H1 (cell line): ENCODE measurements around the gene MAP4K4. TPM values are rescaled to one million over a fixed set of nuclear protein-coding genes. Genes with fewer than 3 reads are reported as not detected.

Experiments used
- CTCF ChIA-PET: fragments of 300-600 bp; sonication (Branson Sonifier 250); formaldehyde crosslinking; loops from one replicate; lab custom pipeline; 2021; ENCODE audit not compliant: partially characterized antibody; lab: Charles Lee
- POLR2A ChIA-PET: fragments of 300-600 bp; sonication (Branson Sonifier 250); formaldehyde crosslinking; loops from one replicate; lab custom pipeline; 2021; ENCODE audit warnings: inconsistent platforms; ENCODE audit not compliant: partially characterized antibody; lab: Charles Lee
- DNase-seq, 2 experiments: peaks; one replicate each; pipeline versions ENCODE4 v3.0.0 to v3.0.0-alpha.2; 2010 to 2022; ENCODE audit warnings: low spot score in 2 of 2, low read depth in 1 of 2, mixed read lengths in 1 of 2
- FAIRE-seq: peaks from 2 replicates; lab custom pipeline; 2011; peaks lifted over from hg19 to GRCh38; lab: Jason Lieb, UNC
- H2AFZ ChIP-seq: 2 replicates; pipeline ENCODE4 v1.8.1; 2012; ENCODE audit warnings: low read length, inconsistent platforms
- H2AK5ac ChIP-seq: 2 replicates; pipeline ENCODE4 v1.6.1; 2013; ENCODE audit warnings: low read depth, low read length
- H2BK120ac ChIP-seq: replicated peaks from 2 replicates; pipeline ENCODE3; 2013; ENCODE audit warnings: low read depth, low read length, inconsistent platforms
- H2BK12ac ChIP-seq: 2 replicates; pipeline ENCODE4 v1.6.1; 2013; ENCODE audit warnings: low read depth, low read length
- H2BK15ac ChIP-seq: 2 replicates; pipeline ENCODE4 v1.6.1; 2013; ENCODE audit warnings: low read length
- H2BK20ac ChIP-seq: 2 replicates; pipeline ENCODE4 v1.6.1; 2013; ENCODE audit warnings: low read length
- H2BK5ac ChIP-seq: 2 replicates; pipeline ENCODE4 v1.6.1; 2013; ENCODE audit warnings: low read depth, low read length
- H3K14ac ChIP-seq: 2 replicates; pipeline ENCODE4 v1.6.1; 2013; ENCODE audit warnings: inconsistent platforms; ENCODE audit not compliant: insufficient read length
- H3K18ac ChIP-seq: 2 replicates; pipeline ENCODE4 v1.6.1; 2013; ENCODE audit warnings: low read length; ENCODE audit errors: extremely low read depth
- H3K23ac ChIP-seq: 2 replicates; pipeline ENCODE4 v1.6.1; 2013; ENCODE audit warnings: inconsistent platforms; ENCODE audit not compliant: insufficient read length
- H3K23me2 ChIP-seq: 2 replicates; pipeline ENCODE4 v1.6.1; 2013; ENCODE audit warnings: low read depth, low read length
- H3K27ac ChIP-seq: 2 replicates; pipeline ENCODE4 v1.6.1; 2011; ENCODE audit warnings: low read depth, low read length, inconsistent platforms
- H3K27me3 ChIP-seq, 4 experiments: replicated peaks in 1 of 4; 1 replicate in 1 of 4; 2 replicates in 3 of 4; pipeline versions ENCODE4 v1.6.1 to v1.8.1; 2011 to 2013; ENCODE audit warnings: low read length in 3 of 4, mild to moderate bottlenecking in 3 of 4, inconsistent platforms in 2 of 4, mixed read lengths in 2 of 4, moderate library complexity in 1 of 4; ENCODE audit not compliant: control insufficient read depth in 3 of 4, insufficient read depth in 3 of 4; ENCODE audit errors: extremely low read depth in 1 of 4
- H3K36me3 ChIP-seq, 4 experiments: 2 replicates each; pipeline versions ENCODE4 v1.6.1 to v1.8.1; 2011 to 2013; ENCODE audit warnings: mild to moderate bottlenecking in 4 of 4, low read length in 3 of 4, moderate library complexity in 2 of 4, control low read depth in 1 of 4, inconsistent platforms in 1 of 4; ENCODE audit not compliant: insufficient read depth in 4 of 4, control insufficient read depth in 2 of 4
- H3K4ac ChIP-seq: replicated peaks from 2 replicates; pipeline ENCODE3; 2013; ENCODE audit warnings: low read length, low read depth, mixed read lengths, inconsistent platforms; ENCODE audit not compliant: insufficient read length
- H3K4me1 ChIP-seq, 4 experiments: replicated peaks in 1 of 4; 1 replicate in 1 of 4; 2 replicates in 3 of 4; pipeline versions ENCODE4 v1.6.1 to v1.8.1; 2011 to 2013; ENCODE audit warnings: low read length in 3 of 4, inconsistent platforms in 2 of 4, mixed read lengths in 1 of 4; ENCODE audit not compliant: insufficient read depth in 4 of 4, control insufficient read depth in 3 of 4
- H3K4me2 ChIP-seq, 2 experiments: 2 replicates each; pipeline versions ENCODE4 v1.6.1 to v1.8.1; 2011 to 2013; ENCODE audit warnings: low read depth in 2 of 2, low read length in 2 of 2, control low read depth in 1 of 2, inconsistent platforms in 1 of 2, mild to moderate bottlenecking in 1 of 2; ENCODE audit not compliant: insufficient read depth in 1 of 2
- H3K4me3 ChIP-seq, 4 experiments: fragments of 200-600, 300-600 bp in 1 of 4; sonication (generic), shearing (Covaris generic), sonication (Bioruptor Twin) in 1 of 4; 2 replicates each; pipeline versions ENCODE4 v1.5.1 to v1.8.1; 2011 to 2016; ENCODE audit warnings: low read length in 4 of 4, low read depth in 3 of 4, control low read depth in 2 of 4, inconsistent platforms in 2 of 4, mild to moderate bottlenecking in 2 of 4, mixed read lengths in 1 of 4, moderate library complexity in 1 of 4; ENCODE audit not compliant: insufficient read depth in 2 of 4; ENCODE audit errors: extremely low read depth in 1 of 4
- H3K56ac ChIP-seq: replicated peaks from 2 replicates; pipeline ENCODE3; 2013; ENCODE audit warnings: low read depth, mild to moderate bottlenecking, mixed read lengths, low read length, inconsistent platforms; ENCODE audit not compliant: insufficient read length
- H3K79me1 ChIP-seq: 2 replicates; pipeline ENCODE4 v1.6.1; 2013; ENCODE audit warnings: low read depth, low read length, control low read depth
- H3K79me2 ChIP-seq, 2 experiments: 2 replicates each; pipeline versions ENCODE4 v1.6.1 to v1.8.1; 2012 to 2013; ENCODE audit warnings: low read length in 2 of 2, mild to moderate bottlenecking in 2 of 2, inconsistent platforms in 1 of 2; ENCODE audit not compliant: insufficient read depth in 2 of 2, control insufficient read depth in 1 of 2
- H3K9ac ChIP-seq, 4 experiments: replicated peaks in 1 of 4; 1 replicate in 1 of 4; 2 replicates in 3 of 4; pipeline versions ENCODE4 v1.6.1 to v1.8.1; 2011 to 2013; ENCODE audit warnings: low read depth in 3 of 4, low read length in 3 of 4, control low read depth in 2 of 4, mild to moderate bottlenecking in 2 of 4, moderate library complexity in 2 of 4, inconsistent platforms in 1 of 4; ENCODE audit errors: extremely low read depth in 1 of 4
- H3K9me3 ChIP-seq, 2 experiments: 2 replicates each; pipeline versions ENCODE4 v1.6.1 to v1.8.1; 2012 to 2013; ENCODE audit warnings: mild to moderate bottlenecking in 2 of 2, moderate library complexity in 2 of 2, control low read depth in 1 of 2, inconsistent platforms in 1 of 2, low read depth in 1 of 2, low read length in 1 of 2, mixed read lengths in 1 of 2; ENCODE audit not compliant: insufficient read depth in 2 of 2
- H4K20me1 ChIP-seq, 2 experiments: replicated peaks in 1 of 2; 2 replicates each; pipeline versions ENCODE3 to v1.8.1; 2011 to 2013; ENCODE audit warnings: inconsistent platforms in 2 of 2, low read length in 2 of 2, mild to moderate bottlenecking in 1 of 2; ENCODE audit not compliant: insufficient read depth in 2 of 2, control insufficient read depth in 1 of 2
- H4K5ac ChIP-seq: 2 replicates; pipeline ENCODE4 v1.6.1; 2013; ENCODE audit warnings: low read length, low read depth, mixed read lengths, inconsistent platforms; ENCODE audit not compliant: insufficient read length
- H4K8ac ChIP-seq: 2 replicates; pipeline ENCODE4 v1.8.0; 2013; ENCODE audit warnings: mild to moderate bottlenecking, moderate library complexity, low read length, inconsistent platforms; ENCODE audit not compliant: insufficient read depth; ENCODE audit errors: extremely low read depth
- H4K91ac ChIP-seq: replicated peaks from 2 replicates; pipeline ENCODE3; 2013; ENCODE audit warnings: low read length, mixed read lengths, inconsistent platforms; ENCODE audit not compliant: insufficient read length
- CBX5 ChIP-seq: fragments of 300-800, 300-1000 bp; sonication (generic); IDR thresholded peaks from 2 replicates; pipeline ENCODE4 v1.7.1; 2016; ENCODE audit warnings: antibody characterized with exemption, low read length, low read depth
- KDM1A ChIP-seq: fragments of 200-600, 300-600 bp; sonication (generic); IDR thresholded peaks from 2 replicates; pipeline ENCODE4 v1.7.1; 2016; ENCODE audit warnings: mild to moderate bottlenecking, low read length, borderline replicate concordance
- RNF2 ChIP-seq: fragments of 200-900, 300-1000 bp; sonication (generic); IDR thresholded peaks from 2 replicates; pipeline ENCODE4 v1.7.1; 2016; ENCODE audit warnings: borderline replicate concordance, low read depth, mild to moderate bottlenecking, antibody characterized with exemption, low read length; ENCODE audit not compliant: poor library complexity, severe bottlenecking; ENCODE audit errors: missing control alignments
- WGBS, 2 experiments: shearing (Covaris generic) in 1 of 2; methylation state at CpG; one replicate each; pipeline versions ENCODE4 v1.1.6 to v1.1.7; 2013 to 2015; ENCODE audit warnings: low lambda C conversion rate in 2 of 2, mixed read lengths in 2 of 2, inconsistent platforms in 1 of 2, low coverage in 1 of 2, missing lambda C conversion rate in 1 of 2; ENCODE audit not compliant: insufficient replicate concordance in 2 of 2, insufficient coverage in 1 of 2, insufficient read length in 1 of 2; ENCODE audit errors: extremely low coverage in 1 of 2, missing lambda C conversion rate in 1 of 2; 5-methylcytosine and 5-hydroxymethylcytosine counted together
- polyA plus RNA-seq, 7 experiments: library from polyadenylated mRNA; depleted of rRNA in 3 of 7; stranded (reverse) in 5 of 7; unstranded in 2 of 7; fragments of >200 nt in 5 of 7; fragments of 200-250 nt in 2 of 7; gene quantifications; 1 replicate in 5 of 7; 2 replicates in 1 of 7; 4 replicates in 1 of 7; pipeline versions ENCODE4 v1.2.1 to v1.2.3, GENCODE V29; 2011 to 2013; ENCODE audit warnings: missing spikeins in 2 of 7, mixed read lengths in 2 of 7
- total RNA-seq: library from RNA; stranded (reverse); fragmentation: NEBNext Ultra II Directional; extraction: Animal tissue kit (Norgen Biotek cat#: 25700); gene quantifications from 2 replicates; pipeline ENCODE4 v1.2.1, GENCODE V29; 2021

The MAP4K4 gene
- total and polyA plus RNA-seq, 2 of the 8 experiments (the other 6 are each of a cell fraction or from before 2014, with no cell fraction given) = 53.2 to 138 TPM

GRCh38 chr2:101759162-101759561, 61.7 kb downstream of the MAP4K4 start:
- H3K27ac ChIP-seq = no peak overlapping the region
- no peak overlapping the region for H2BK20ac ChIP-seq
- H3K79me2 ChIP-seq = peaks cover 5 to 94% of the 10 kb centered on the region in 2 experiments
- FAIRE-seq (no peak), DNase-seq (no peak)
- TF ChIP-seq CBX5 (no peak), KDM1A (no peak), RNF2 (no peak)
- no peak overlapping the region for H2BK15ac ChIP-seq
- no peak overlapping the region for H3K14ac ChIP-seq
- peaks cover 8 to 20% (median 17%) of the 10 kb centered on the region in 4 experiments; a peak in 6 of 7 replicates for H3K4me1 ChIP-seq
- WGBS, 2 experiments = 84% methylated on average over 2 of the region's 2 CpGs; no CpG with 5 or more reads in 1 of the 2 experiments
- peaks cover 9 to 12% of the 10 kb centered on the region in 2 experiments for H4K20me1 ChIP-seq
- no peak overlapping the region for H2BK5ac ChIP-seq
- no peak overlapping the region for H3K18ac ChIP-seq
- no peak overlapping the region for H4K8ac ChIP-seq
- H3K79me1 ChIP-seq = peaks cover 7% of the 10 kb centered on the region; the same call in 1 of the 2 replicates
- no peaks in the 10 kb centered on the region for H3K9me3 ChIP-seq
- no peak overlapping the region for H2AK5ac ChIP-seq
- no peak overlapping the region for H3K23ac ChIP-seq
- H3K56ac ChIP-seq = no peak overlapping the region
- POLR2A ChIA-PET = no interaction called here
- CTCF ChIA-PET = interaction anchor here (0.7 to 3.8 kb wide), 2 partner anchors 12 to 118 kb away, joined by 3 to 13 read pairs; no protein-coding TSS in a partner anchor
- no peak overlapping the region for H2BK12ac ChIP-seq
- H3K27me3 ChIP-seq = no peaks in the 10 kb centered on the region
- H3K23me2 ChIP-seq = no peaks in the 10 kb centered on the region
- no peak overlapping the region for H4K91ac ChIP-seq
- H3K9ac ChIP-seq = no peak overlapping the region
- no peak overlapping the region for H3K4me2 ChIP-seq
- no peak overlapping the region for H3K4ac ChIP-seq
- no peak overlapping the region for H2BK120ac ChIP-seq
- H2AFZ ChIP-seq = no peak overlapping the region
- no peaks in the 10 kb centered on the region for H3K36me3 ChIP-seq
- no peak overlapping the region for H3K4me3 ChIP-seq
- no peak overlapping the region for H4K5ac ChIP-seq
